NCI-H69 (cell line): ENCODE results near the gene TUBA3D.
A peak's percentile ranks its signal among the peaks of the same experiment; 100 is the strongest.
"Not testable (repeated sequence)": the region's sequence is repeated elsewhere in the genome, so short reads cannot be mapped to it uniquely, and the experiment has no call there.

Experiments
- DNase-seq: peaks from one replicate; lab custom pipeline; 2025; lab: John Stamatoyannopoulos, UW

The TUBA3D gene

DNA sequence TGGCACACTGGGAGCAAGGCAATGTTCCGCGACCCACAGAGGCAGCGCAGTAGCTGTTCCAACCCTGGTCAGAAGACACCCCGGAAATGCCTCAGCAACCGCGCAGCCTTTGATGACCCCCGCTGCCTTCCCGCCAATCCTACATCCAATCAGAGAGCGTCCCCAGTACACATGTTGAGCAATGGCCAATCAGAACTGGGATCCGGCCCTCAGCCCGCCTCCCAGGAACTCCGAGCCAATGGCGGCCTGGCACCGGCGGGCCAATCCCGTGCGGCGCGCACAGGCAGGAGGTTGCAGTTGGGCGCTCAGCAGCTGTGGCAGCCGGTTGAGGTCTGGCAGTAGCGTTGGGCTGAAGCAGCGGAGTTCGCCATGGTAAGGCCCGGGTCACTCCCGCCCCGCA, at the start of gene TUBA3D:
Gene TUBA3D (plus strand): TSS at position 289 of the 400 bp plus-strand sequence. CDS start 81 bp downstream, at position 370.
- no peak for DNase-seq

- no peak for DNase-seq
These were observed 49.2 kb upstream of the TUBA3D start for GRCh38 chr2:131426727-131427126.

DNA sequence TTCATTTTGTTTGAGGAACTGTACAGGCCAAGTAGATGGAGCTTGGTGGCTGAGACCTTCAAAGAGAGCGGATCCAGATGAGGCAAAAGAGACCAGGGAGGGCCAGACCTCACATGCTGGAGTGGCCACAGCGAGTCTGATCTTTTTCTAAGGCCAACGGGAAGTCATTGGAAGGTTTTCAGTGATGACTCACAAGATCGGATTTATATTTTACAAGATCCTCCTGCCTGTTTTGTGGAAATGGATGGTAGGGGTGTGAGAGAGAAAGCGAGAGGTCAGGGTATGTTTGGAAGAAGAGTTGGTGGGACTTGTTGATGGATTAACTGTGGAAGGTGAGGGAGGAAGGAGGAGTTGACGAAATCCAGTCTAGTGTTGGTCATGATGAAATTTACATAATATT, 44.6 kb upstream of the TUBA3D start:
- DNase-seq = no peak

DNA sequence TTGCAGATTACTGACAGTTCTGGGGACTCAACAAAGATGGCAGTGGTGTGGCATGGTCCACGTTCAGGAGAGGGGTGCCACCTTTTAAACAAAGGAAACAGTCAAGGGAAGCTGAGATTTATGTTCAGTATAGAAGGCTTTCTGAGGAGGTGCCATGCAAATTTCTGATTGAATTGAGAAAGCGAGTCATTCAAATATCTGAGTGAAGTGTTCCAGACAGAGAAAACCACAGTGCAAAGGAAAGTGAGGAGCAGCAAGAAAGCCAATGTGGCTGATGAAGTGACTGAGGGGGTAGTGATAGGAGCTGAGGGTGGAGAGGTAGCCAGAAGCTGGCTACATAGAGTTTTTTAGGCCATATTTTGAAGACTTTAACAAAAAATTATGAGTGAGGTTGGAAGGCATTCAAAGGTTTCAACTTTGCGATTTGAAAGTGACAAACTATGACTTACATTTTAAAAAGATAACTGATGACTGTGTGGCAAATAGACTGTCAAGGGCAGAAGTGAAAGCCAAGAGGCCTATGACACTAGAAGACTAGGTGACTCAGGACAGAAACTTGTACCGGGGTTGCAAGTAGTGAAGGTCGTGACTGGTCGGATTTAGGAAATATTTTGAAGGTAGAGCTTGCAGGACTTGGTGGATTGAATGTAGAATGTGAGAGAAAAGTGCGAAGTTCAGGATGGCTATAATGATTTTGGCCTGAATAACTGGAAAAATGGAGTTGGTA, 35.0 kb upstream of the TUBA3D start:
- DNase-seq = not testable (repeated sequence)

GRCh38 chr2:131444736-131445514, 31.0 kb upstream of the TUBA3D start:
- not testable (repeated sequence) for DNase-seq

- DNase-seq = not testable (repeated sequence)
These were observed 30.5 kb upstream of the TUBA3D start for GRCh38 chr2:131445515-131445797.

GRCh38 chr2:131445896-131446295, 30.0 kb upstream of the TUBA3D start:
- no peak for DNase-seq

- not testable (repeated sequence) for DNase-seq
These were observed 27.9 kb upstream of the TUBA3D start for GRCh38 chr2:131447981-131448380.

GRCh38 chr2:131451265-131451949, 24.5 kb upstream of the TUBA3D start:
- DNase-seq = not testable (repeated sequence)

DNA sequence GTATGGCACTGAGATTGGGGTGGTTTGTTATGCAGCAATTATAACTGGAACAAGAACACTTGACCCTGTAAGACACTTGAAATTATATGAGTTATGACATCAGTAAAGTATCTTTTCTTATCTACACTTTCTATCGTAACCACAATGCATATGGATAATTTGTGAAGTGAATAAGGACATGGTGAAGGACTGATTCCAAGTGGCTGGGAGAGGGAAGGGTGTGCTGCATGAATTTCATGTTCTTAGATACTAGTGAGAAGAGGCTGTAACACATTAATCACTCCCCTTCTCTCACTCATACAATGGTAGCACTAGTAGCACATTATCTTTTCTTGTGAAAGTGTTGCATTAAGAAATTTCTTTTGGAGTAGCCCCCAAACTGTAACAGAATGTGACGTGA, 21.0 kb upstream of the TUBA3D start:
- not testable (repeated sequence) for DNase-seq

GRCh38 chr2:131467722-131468121, 8.2 kb upstream of the TUBA3D start:
- not testable (repeated sequence) for DNase-seq

DNA sequence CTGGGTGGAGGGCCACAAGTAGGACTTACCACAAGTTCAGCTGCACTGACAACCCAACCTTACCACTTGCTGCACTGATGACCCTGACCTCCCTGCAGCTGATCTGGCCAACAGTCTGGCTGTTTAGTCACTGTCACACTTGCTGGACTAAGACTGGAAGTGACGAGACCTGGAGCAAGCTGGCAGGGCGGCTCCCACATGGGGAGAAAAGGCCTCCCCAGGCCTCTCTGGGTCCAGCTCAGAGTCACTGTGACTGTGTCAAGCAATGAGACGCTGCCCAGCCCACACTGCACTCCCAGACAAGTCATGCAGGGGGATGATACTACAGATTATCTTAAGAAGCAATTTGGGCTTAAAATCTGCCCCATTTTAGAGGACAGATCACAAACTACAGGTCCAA, 5.0 kb upstream of the TUBA3D start:
- not testable (repeated sequence) for DNase-seq

DNA sequence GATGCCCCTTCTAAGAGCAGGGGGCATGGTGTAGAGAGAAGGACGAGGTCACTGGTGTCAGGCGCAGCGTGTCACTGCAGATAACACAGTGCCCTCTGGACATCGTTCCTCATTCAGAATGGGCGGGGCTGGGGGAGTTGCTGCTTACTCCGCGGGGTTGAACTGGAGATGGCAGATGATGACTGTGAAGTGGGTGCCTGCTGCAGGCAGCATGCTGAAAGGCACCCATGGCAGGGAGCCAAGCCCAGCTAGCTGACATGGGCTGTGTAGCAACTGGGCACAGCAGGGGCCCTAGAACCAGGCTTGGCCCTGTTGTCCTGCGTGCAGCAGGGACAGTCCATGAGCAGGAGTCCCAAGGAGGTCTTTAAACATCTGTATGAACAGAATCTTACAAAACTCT, 4.3 kb upstream of the TUBA3D start:
- peak; percentile 4 for DNase-seq

GRCh38 chr2:131473266-131473665, 2.7 kb upstream of the TUBA3D start:
- not testable (repeated sequence) for DNase-seq

- DNase-seq = not testable (repeated sequence)
These were observed 444 bp downstream of the TUBA3D start for GRCh38 chr2:131476363-131476762.

DNA sequence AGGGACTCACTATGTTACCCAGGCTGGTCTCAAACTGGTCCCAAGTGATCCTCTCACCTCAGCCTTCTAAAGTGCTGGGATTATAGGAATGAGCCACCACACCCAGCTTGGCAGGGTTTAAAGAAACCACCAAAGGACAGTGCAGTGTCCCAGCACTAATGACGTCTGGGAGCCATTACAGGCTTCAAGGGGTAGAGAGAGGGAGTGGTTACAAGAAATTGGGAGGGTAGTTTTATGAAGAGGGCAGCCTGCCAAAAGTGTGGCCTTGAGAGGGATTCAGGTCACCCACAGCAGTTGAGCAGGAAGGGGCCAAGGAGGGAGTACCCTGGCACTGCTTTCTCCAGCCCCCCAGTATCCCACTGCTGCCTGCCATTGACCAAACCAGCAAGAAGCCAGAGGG, 1.3 kb downstream of the TUBA3D start:
- DNase-seq = not testable (repeated sequence)

- DNase-seq = not testable (repeated sequence)
These were observed 2.3 kb downstream of the TUBA3D start for GRCh38 chr2:131478074-131478849.

GRCh38 chr2:131478850-131479461, 3.0 kb downstream of the TUBA3D start:
- not testable (repeated sequence) for DNase-seq

- not testable (repeated sequence) for DNase-seq
These were observed 4.4 kb downstream of the TUBA3D start for GRCh38 chr2:131480351-131480750.

- DNase-seq = not testable (repeated sequence)
These were observed 6.7 kb downstream of the TUBA3D start for GRCh38 chr2:131482506-131483155.
